Immature natural killer cell (primary cell): ENCODE data around the gene ZNF888. TPM values are rescaled to one million over a fixed set of nuclear protein-coding genes. Genes with fewer than 3 reads are reported as not detected.
"Not testable (repeated sequence)": the region's sequence is repeated elsewhere in the genome, so short reads cannot be mapped to it uniquely, and the experiment has no call there.

Experiments
- DNase-seq, 3 donors: peaks; one replicate each; pipeline ENCODE4 v3.0.0; 2022; ENCODE audit warnings: mixed read lengths in 1 of 3
- H3K27ac Mint-ChIP-seq, 6 donors: one replicate each; pipeline ENCODE4 v1.8.0; 2020; ENCODE audit warnings: mixed read lengths in 6 of 6, mild to moderate bottlenecking in 5 of 6, inconsistent platforms in 4 of 6, moderate library complexity in 3 of 6
- H3K27me3 Mint-ChIP-seq, 3 donors: one replicate each; pipeline ENCODE4 v1.8.0; 2020 to 2021; ENCODE audit warnings: low read depth in 3 of 3, mild to moderate bottlenecking in 3 of 3, mixed read lengths in 3 of 3, moderate library complexity in 3 of 3, inconsistent platforms in 1 of 3
- H3K36me3 Mint-ChIP-seq, 3 donors: one replicate each; pipeline ENCODE4 v1.8.0; 2020; ENCODE audit warnings: mixed read lengths in 3 of 3, inconsistent platforms in 2 of 3, mild to moderate bottlenecking in 2 of 3
- H3K4me1 Mint-ChIP-seq, 2 donors: one replicate each; pipeline ENCODE4 v1.8.0; 2020; ENCODE audit warnings: inconsistent platforms in 2 of 2, mild to moderate bottlenecking in 2 of 2, mixed read lengths in 2 of 2, moderate library complexity in 1 of 2
- H3K4me3 Mint-ChIP-seq, 5 donors: one replicate each; pipeline ENCODE4 v1.8.0; 2020; ENCODE audit warnings: mild to moderate bottlenecking in 5 of 5, mixed read lengths in 5 of 5, inconsistent platforms in 3 of 5, moderate library complexity in 3 of 5
- H3K9me3 Mint-ChIP-seq, 6 donors: one replicate each; pipeline ENCODE4 v1.8.0; 2020; ENCODE audit warnings: mild to moderate bottlenecking in 6 of 6, mixed read lengths in 6 of 6, inconsistent platforms in 4 of 6, moderate library complexity in 3 of 6
- polyA plus RNA-seq, 3 donors: library from polyadenylated mRNA; unstranded; fragments of 300-500 nt; fragmentation: Illumina TruSeq; gene quantifications; one replicate each; pipeline ENCODE4 v1.2.3, GENCODE V29; 2021

ZNF888 gene
- polyA plus RNA-seq, 3 donors from 2014 or later: 1.9 to 3.9 (median 1.9) TPM

- DNase-seq: peak in 2 of 3 donors; percentile 10
- peaks cover 0 to 14% (median 11%) of the 10 kb centered on the region in 3 donors for H3K36me3 Mint-ChIP-seq
- peak overlapping the region in 3 of 6 donors; percentile 10 to 73 (median 26) for H3K27ac Mint-ChIP-seq
- H3K27me3 Mint-ChIP-seq: peaks cover 0 to 2% (median 0%) of the 10 kb centered on the region in 3 donors
- H3K4me3 Mint-ChIP-seq: peak overlapping the region in 1 of 5 donors; percentile 33
- H3K9me3 Mint-ChIP-seq: no peaks in the 10 kb centered on the region
- H3K4me1 Mint-ChIP-seq: peaks cover 27 to 49% of the 10 kb centered on the region in 2 donors
Measured at GRCh38 chr19:52935434-52935833, 12.2 kb upstream of the ZNF888 start.

- DNase-seq, H3K27me3 Mint-ChIP-seq, H3K9me3 Mint-ChIP-seq, H3K27ac Mint-ChIP-seq: not testable (repeated sequence)
- peaks cover 36 to 37% of the 10 kb centered on the region in 2 donors for H3K4me1 Mint-ChIP-seq
- peaks cover 9 to 11% (median 10%) of the 10 kb centered on the region in 3 donors for H3K36me3 Mint-ChIP-seq
- H3K4me3 Mint-ChIP-seq: peak overlapping the region; percentile 5 to 53 (median 32)
Measured at GRCh38 chr19:52924641-52925040, 1.4 kb upstream of the ZNF888 start.

GRCh38 chr19:52923778-52924593, 758 bp upstream of the ZNF888 start:
- H3K27ac Mint-ChIP-seq: peak overlapping the region; percentile 78 to 97 (median 92)
- peaks cover 5 to 6% (median 6%) of the 10 kb centered on the region in 3 donors for H3K36me3 Mint-ChIP-seq
- no peak for DNase-seq
- no peaks in the 10 kb centered on the region for H3K9me3 Mint-ChIP-seq
- peaks cover 1 to 4% (median 4%) of the 10 kb centered on the region in 3 donors for H3K27me3 Mint-ChIP-seq
- H3K4me3 Mint-ChIP-seq: peak overlapping the region; percentile 90 to 98 (median 96)
- H3K4me1 Mint-ChIP-seq: peaks cover 36 to 37% of the 10 kb centered on the region in 2 donors

GRCh38 chr19:52917531-52917930, 5.7 kb downstream of the ZNF888 start:
- Mint-ChIP-seq H3K9me3 (no peaks in the 10 kb centered on the region), H3K4me3 (no peak overlapping the region), H3K27ac (no peak overlapping the region), H3K27me3 (peaks cover 0 to 3% (median 1%) of the 10 kb centered on the region in 3 donors), H3K36me3 (peaks cover 21 to 35% (median 32%) of the 10 kb centered on the region in 3 donors), H3K4me1 (peaks cover 17 to 19% of the 10 kb centered on the region in 2 donors)
- no peak for DNase-seq

- Mint-ChIP-seq H3K9me3 (peaks cover 0 to 37% (median 27%) of the 10 kb centered on the region in 6 donors), H3K27ac (no peak overlapping the region), H3K36me3 (peaks cover 43 to 73% (median 66%) of the 10 kb centered on the region in 3 donors), H3K4me3 (no peak overlapping the region), H3K4me1 (no peaks in the 10 kb centered on the region), H3K27me3 (peaks cover 0 to 2% (median 0%) of the 10 kb centered on the region in 3 donors)
- DNase-seq: no peak
Measured at GRCh38 chr19:52910648-52911047, 12.6 kb downstream of the ZNF888 start.

GRCh38 chr19:52904052-52904780, 19.0 kb downstream of the ZNF888 start:
- not testable (repeated sequence) for H3K4me1 Mint-ChIP-seq

DNA sequence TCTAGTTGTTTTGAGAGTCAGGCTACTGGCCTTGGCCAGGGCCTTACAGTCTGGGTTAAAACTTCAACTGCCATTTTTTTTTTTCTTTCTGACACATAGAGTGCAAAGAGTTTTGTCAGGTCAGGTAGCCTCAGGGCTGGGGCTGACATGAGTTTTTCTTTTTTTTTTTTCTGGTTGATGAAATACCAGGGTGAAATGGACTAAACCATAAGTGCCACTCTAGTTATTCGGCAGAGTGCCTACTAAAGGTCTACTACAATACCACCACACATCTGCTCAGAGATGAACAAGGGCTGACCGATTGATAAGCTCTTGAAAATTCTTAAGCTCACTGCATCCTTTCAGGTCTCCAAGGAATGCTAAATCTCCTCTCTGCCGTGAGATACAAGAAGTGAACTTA, 21.4 kb downstream of the ZNF888 start:
- Mint-ChIP-seq H3K4me3 (no peak overlapping the region), H3K36me3 (peaks cover 12 to 19% (median 15%) of the 10 kb centered on the region in 3 donors), H3K27me3 (peaks cover 0 to 2% (median 2%) of the 10 kb centered on the region in 3 donors), H3K4me1 (peaks cover 9 to 20% of the 10 kb centered on the region in 2 donors), H3K27ac (no peak overlapping the region), H3K9me3 (peaks cover 2 to 19% (median 11%) of the 10 kb centered on the region in 6 donors)
- no peak for DNase-seq

More at GRCh38 chr19:52904052-52904780, 19.0 kb downstream of the ZNF888 start:
- DNase-seq, H3K27me3 Mint-ChIP-seq, H3K4me3 Mint-ChIP-seq, H3K27ac Mint-ChIP-seq: not testable (repeated sequence)
- H3K36me3 Mint-ChIP-seq: peaks cover 30 to 37% (median 33%) of the 10 kb centered on the region in 3 donors
- peaks cover 2 to 36% (median 23%) of the 10 kb centered on the region in 6 donors for H3K9me3 Mint-ChIP-seq

DNA sequence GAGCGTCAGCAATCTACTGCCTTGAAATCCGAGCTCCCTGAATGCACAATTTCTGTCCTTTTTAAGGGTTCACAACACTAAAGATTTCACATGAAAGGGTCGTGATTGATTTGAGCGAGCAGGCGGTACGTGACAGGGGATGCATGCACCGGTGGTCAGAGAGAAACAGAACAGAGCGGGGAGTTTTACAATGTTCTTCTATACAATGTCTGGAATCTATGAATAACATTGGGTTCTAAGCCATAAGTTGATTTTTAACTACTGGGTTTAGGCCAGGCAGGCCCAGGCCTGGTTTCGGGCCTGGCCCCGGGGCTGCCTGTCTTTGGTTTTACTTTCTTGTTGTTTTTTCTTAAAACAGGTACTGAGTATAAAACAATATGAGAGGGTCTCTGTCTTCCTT, 24.6 kb downstream of the ZNF888 start:
- not testable (repeated sequence) for H3K27me3 Mint-ChIP-seq, H3K36me3 Mint-ChIP-seq, DNase-seq, H3K9me3 Mint-ChIP-seq
- H3K4me3 Mint-ChIP-seq: peak overlapping the region; percentile 19 to 56 (median 36)
- H3K27ac Mint-ChIP-seq: peak overlapping the region in 5 of 6 donors; percentile 31 to 82 (median 49)
- peaks cover 16 to 25% of the 10 kb centered on the region in 2 donors for H3K4me1 Mint-ChIP-seq

GRCh38 chr19:52898101-52898500, 25.1 kb downstream of the ZNF888 start:
- Mint-ChIP-seq H3K27ac (peak overlapping the region in 3 of 6 donors; percentile 84 to 93 (median 86)), H3K4me3 (peak overlapping the region; percentile 94 to 96 (median 96)), H3K27me3 (peaks cover 0 to 2% (median 0%) of the 10 kb centered on the region in 3 donors), H3K9me3 (no peaks in the 10 kb centered on the region), H3K4me1 (peaks cover 16 to 25% of the 10 kb centered on the region in 2 donors), H3K36me3 (peaks cover 0 to 8% (median 5%) of the 10 kb centered on the region in 3 donors)
- DNase-seq: no peak

GRCh38 chr19:52897138-52897935, 25.9 kb downstream of the ZNF888 start, which contains the start of gene ZNF320:
Gene ZNF320, minus strand, starts transcription at chr19:52897635. Its CDS starts 7,380 bp downstream, at chr19:52890255.
- H3K36me3 Mint-ChIP-seq: peaks cover 0 to 14% (median 13%) of the 10 kb centered on the region in 3 donors
- peaks cover 21 to 33% of the 10 kb centered on the region in 2 donors for H3K4me1 Mint-ChIP-seq
- H3K27me3 Mint-ChIP-seq: peaks cover 0 to 4% (median 0%) of the 10 kb centered on the region in 3 donors
- H3K9me3 Mint-ChIP-seq: no peaks in the 10 kb centered on the region
- H3K27ac Mint-ChIP-seq: peak within 1 kb of the TSS; percentile 84 to 95 (median 92)
- H3K4me3 Mint-ChIP-seq: peak within 1 kb of the TSS; percentile 94 to 96 (median 96)
- DNase-seq: peak; percentile 93 to 96 (median 94)

- Mint-ChIP-seq H3K4me3 (peak overlapping the region; percentile 94 to 96 (median 96)), H3K27ac (peak overlapping the region; percentile 84 to 95 (median 92)), H3K4me1 (peaks cover 21 to 33% of the 10 kb centered on the region in 2 donors), H3K9me3 (no peaks in the 10 kb centered on the region), H3K36me3 (peaks cover 0 to 18% (median 13%) of the 10 kb centered on the region in 3 donors), H3K27me3 (peaks cover 0 to 4% (median 0%) of the 10 kb centered on the region in 3 donors)
- peak in 1 of 3 donors; percentile 1 for DNase-seq
Measured at GRCh38 chr19:52896431-52897137, 26.6 kb downstream of the ZNF888 start.

DNA sequence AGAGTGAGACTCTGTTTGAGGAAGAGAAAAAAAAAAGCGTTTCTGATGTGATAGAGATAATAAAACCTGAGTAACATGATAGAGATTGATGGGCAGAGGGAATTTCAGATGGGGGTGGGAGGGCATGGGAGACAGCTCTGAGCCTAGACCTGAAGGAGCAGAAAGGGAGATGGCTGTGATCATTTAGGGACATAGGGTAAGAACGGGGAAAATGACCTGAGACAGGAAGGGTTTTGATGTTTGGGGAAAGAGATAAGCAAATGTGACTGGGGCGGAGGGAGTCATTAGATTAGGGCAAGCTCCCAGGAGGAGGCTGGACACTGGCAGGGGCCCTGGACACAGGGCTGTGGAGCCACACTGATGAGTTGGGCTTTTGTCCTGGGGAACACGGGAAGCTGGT, 31.9 kb downstream of the ZNF888 start:
- H3K27me3 Mint-ChIP-seq: peaks cover 0 to 5% (median 2%) of the 10 kb centered on the region in 3 donors
- H3K36me3 Mint-ChIP-seq: peaks cover 26 to 56% (median 56%) of the 10 kb centered on the region in 3 donors
- peaks cover 0 to 2% (median 0%) of the 10 kb centered on the region in 6 donors for H3K9me3 Mint-ChIP-seq
- H3K27ac Mint-ChIP-seq: peak overlapping the region in 1 of 6 donors; percentile 49
- H3K4me3 Mint-ChIP-seq: no peak overlapping the region
- H3K4me1 Mint-ChIP-seq: peaks cover 10 to 23% of the 10 kb centered on the region in 2 donors
- DNase-seq: no peak
